ENCODE measurements around the gene ZCCHC7. TPM values are rescaled to one million over a fixed set of nuclear protein-coding genes. Genes with fewer than 3 reads are reported as not detected.

The ZCCHC7 gene
- total RNA-seq, 4 donors from 2014 or later = 12.4 to 56.9 (median 17.7) TPM

DNA sequence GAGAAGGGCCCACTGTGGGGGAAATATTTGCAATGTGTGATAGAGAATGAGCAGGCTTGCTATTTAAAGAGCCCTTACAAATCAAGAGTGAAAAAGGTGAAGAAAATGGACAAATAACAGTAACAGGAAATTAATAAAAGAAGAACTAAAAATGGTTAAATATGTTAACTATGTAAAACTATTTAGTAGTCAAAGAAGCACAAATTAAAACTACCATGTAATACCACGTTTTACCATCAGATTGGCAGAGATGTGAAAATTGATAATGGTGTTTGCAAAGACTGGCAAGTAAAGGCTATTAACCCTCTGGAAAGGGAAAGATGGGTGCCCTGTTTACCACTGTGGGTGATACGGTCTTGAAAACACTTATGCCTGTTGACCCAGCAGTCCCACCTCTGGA is 279.0 kb downstream of the ZCCHC7 start:
- no peak for DNase-seq
- no peak overlapping the region for H3K27ac ChIP-seq
- no peak overlapping the region for H3K4me3 ChIP-seq
- TF ChIP-seq POLR2A (IDR thresholded peaks at IDR 0.05) = no peak
- TF ChIP-seq, protein P1, sequence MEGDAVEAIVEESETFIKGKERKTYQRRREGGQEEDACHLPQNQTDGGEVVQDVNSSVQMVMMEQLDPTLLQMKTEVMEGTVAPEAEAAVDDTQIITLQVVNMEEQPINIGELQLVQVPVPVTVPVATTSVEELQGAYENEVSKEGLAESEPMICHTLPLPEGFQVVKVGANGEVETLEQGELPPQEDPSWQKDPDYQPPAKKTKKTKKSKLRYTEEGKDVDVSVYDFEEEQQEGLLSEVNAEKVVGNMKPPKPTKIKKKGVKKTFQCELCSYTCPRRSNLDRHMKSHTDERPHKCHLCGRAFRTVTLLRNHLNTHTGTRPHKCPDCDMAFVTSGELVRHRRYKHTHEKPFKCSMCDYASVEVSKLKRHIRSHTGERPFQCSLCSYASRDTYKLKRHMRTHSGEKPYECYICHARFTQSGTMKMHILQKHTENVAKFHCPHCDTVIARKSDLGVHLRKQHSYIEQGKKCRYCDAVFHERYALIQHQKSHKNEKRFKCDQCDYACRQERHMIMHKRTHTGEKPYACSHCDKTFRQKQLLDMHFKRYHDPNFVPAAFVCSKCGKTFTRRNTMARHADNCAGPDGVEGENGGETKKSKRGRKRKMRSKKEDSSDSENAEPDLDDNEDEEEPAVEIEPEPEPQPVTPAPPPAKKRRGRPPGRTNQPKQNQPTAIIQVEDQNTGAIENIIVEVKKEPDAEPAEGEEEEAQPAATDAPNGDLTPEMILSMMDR (IDR thresholded peaks at IDR 0.05) = no peak
- no peaks in the 10 kb centered on the region for H3K4me1 ChIP-seq
- no peaks in the 10 kb centered on the region for H3K36me3 ChIP-seq
- no peaks in the 10 kb centered on the region for H3K27me3 ChIP-seq
- no peaks in the 10 kb centered on the region for H3K9me3 ChIP-seq

- Histone ChIP-seq H3K4me1 (peaks cover 0 to 6% (median 0%) of the 10 kb centered on the region in 4 donors), H3K27me3 (no peaks in the 10 kb centered on the region), H3K36me3 (no peaks in the 10 kb centered on the region), H3K27ac (no peak overlapping the region), H3K4me3 (no peak overlapping the region), H3K9me3 (no peaks in the 10 kb centered on the region)
- TF ChIP-seq POLR2A (IDR thresholded peaks at IDR 0.05) = no peak
- TF ChIP-seq, protein P1 (IDR thresholded peaks at IDR 0.05) = no peak
- DNase-seq = no peak
Measured at GRCh38 chr9:37404590-37404989, 284.2 kb downstream of the ZCCHC7 start.

DNA sequence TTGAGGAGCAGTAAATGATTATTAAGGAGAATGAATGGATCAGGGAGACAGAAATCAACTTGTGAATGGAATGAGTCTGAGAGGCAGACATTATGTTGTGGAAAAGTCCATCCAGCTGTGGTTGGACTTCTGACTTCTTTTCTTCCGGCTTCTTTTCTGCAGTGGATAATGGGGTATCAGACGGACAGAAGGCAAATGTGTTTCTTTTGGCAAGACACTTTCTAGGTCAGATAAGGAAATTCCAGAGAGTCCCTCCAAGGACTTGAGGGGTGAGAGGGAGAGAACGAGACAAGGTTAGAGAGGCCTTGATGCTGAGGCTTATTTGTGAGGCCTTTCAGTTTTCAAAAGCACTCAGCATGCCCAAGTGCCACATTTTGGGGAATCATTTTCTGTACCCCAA is 285.0 kb downstream of the ZCCHC7 start:
- no peak overlapping the region for H3K27ac ChIP-seq
- H3K9me3 ChIP-seq = no peaks in the 10 kb centered on the region
- no peaks in the 10 kb centered on the region for H3K36me3 ChIP-seq
- H3K4me3 ChIP-seq = no peak overlapping the region
- no peaks in the 10 kb centered on the region for H3K27me3 ChIP-seq
- no peak for TF ChIP-seq POLR2A (IDR thresholded peaks at IDR 0.05)
- TF ChIP-seq, protein P1 (IDR thresholded peaks at IDR 0.05) = no peak
- peaks cover 0 to 7% (median 0%) of the 10 kb centered on the region in 4 donors for H3K4me1 ChIP-seq
- no peak for DNase-seq

DNA sequence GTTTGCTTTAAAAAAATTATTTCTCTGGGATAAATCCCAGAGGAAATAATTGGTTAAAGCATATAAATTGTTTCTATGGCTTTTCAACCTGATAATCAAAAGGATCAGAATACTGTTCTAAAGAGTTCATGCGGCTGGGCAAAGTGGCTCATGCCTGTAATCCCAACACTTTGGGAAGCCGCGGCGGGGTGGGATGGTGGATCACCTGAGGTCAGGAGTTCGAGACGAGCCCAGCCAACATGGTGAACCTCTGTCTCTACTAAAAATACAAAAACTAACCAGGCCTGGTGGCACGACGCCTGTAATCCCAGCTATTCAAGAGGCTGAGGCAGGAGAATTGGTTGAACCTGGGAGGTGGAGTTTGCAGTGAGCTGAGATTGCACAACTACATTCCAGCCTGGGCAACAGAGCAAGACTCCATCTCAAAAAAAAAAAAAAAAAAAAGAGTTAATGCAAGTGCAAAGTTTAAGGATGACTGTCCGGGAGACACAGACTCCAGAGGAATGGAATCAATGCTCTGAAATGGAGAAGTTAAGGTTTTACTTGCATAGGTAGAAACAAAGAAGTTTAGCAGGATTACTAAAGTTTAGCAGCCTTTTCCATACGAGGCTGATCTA is 285.5 kb downstream of the ZCCHC7 start:
- H3K27me3 ChIP-seq = no peaks in the 10 kb centered on the region
- DNase-seq = no peak
- H3K9me3 ChIP-seq = no peaks in the 10 kb centered on the region
- H3K36me3 ChIP-seq = no peaks in the 10 kb centered on the region
- no peak overlapping the region for H3K4me3 ChIP-seq
- H3K27ac ChIP-seq = no peak overlapping the region
- TF ChIP-seq POLR2A (IDR thresholded peaks at IDR 0.05) = no peak
- TF ChIP-seq, protein P1 (IDR thresholded peaks at IDR 0.05) = no peak
- peaks cover 0 to 7% (median 0%) of the 10 kb centered on the region in 4 donors for H3K4me1 ChIP-seq

- Histone ChIP-seq H3K36me3 (no peaks in the 10 kb centered on the region), H3K27ac (no peak overlapping the region), H3K9me3 (no peaks in the 10 kb centered on the region), H3K4me3 (no peak overlapping the region), H3K4me1 (peaks cover 0 to 12% (median 0%) of the 10 kb centered on the region in 4 donors), H3K27me3 (no peaks in the 10 kb centered on the region)
- TF ChIP-seq, protein P1 (IDR thresholded peaks at IDR 0.05) = no peak
- TF ChIP-seq POLR2A (IDR thresholded peaks at IDR 0.05) = no peak
- DNase-seq = no peak
Measured at GRCh38 chr9:37406603-37407401, 286.4 kb downstream of the ZCCHC7 start.
